K562 (cell line): ENCODE data around the gene LCN12. TPM values are rescaled to one million over a fixed set of nuclear protein-coding genes. Genes with fewer than 3 reads are reported as not detected.

Source experiments
- ATAC-seq: fragments of 200-7000 bp; cut with Tn5 transposase; 3 replicates; pipeline ENCODE4 v1.9.1; 2020; ENCODE audit warnings: moderate library complexity
- BruUV-seq: library from RNA; stranded (reverse); fragments of 400-500 nt; replicated peaks from 2 replicates; lab custom pipeline; 2021; lab: Mats Ljungman, UMichigan
- CTCF ChIA-PET: fragments of 300-600 bp; formaldehyde crosslinking; extraction: SDS; loops from one replicate; lab custom pipeline; 2021; ENCODE audit warnings: low intra/inter-chr PET ratio; lab: Yijun Ruan, JAX
- POLR2A ChIA-PET: fragments of 300-600, 350-650 bp; sonication (Branson Sonifier 250); formaldehyde crosslinking; extraction: SDS; loops from one replicate; lab custom pipeline; 2021; ENCODE audit warnings: antibody characterized with exemption, inconsistent platforms; lab: Yijun Ruan, JAX
- DNase-seq, 4 experiments: peaks; one replicate each; pipeline versions ENCODE4 v3.0.0 to v3.0.0-alpha.2; 2011 to 2018; ENCODE audit warnings: low spot score in 3 of 4, mixed read lengths in 3 of 4; ENCODE audit errors: extremely low read depth in 1 of 4
- FAIRE-seq: peaks from 2 replicates; lab custom pipeline; 2011; peaks lifted over from hg19 to GRCh38; lab: Jason Lieb, UNC
- H2AFZ ChIP-seq: 2 replicates; pipeline ENCODE4 v1.6.0; 2011; ENCODE audit warnings: low read depth, low read length, control low read depth, inconsistent platforms
- H3K27ac ChIP-seq: fragments of 200-600 bp; 3 replicates; pipeline ENCODE4 v1.8.0; 2011; ENCODE audit warnings: low read depth, mild to moderate bottlenecking, control low read depth, inconsistent platforms, low read length, moderate library complexity, mixed read lengths; ENCODE audit errors: extremely low read depth
- H3K27me3 ChIP-seq, 2 experiments: fragments of 300-600 bp in 1 of 2; 2 replicates in 1 of 2; 3 replicates in 1 of 2; pipeline versions ENCODE4 v1.6.0 to v1.8.0; 2011; ENCODE audit warnings: inconsistent platforms in 2 of 2, low read length in 2 of 2, mild to moderate bottlenecking in 1 of 2, mixed read lengths in 1 of 2, moderate library complexity in 1 of 2; ENCODE audit not compliant: control insufficient read depth in 2 of 2, insufficient read depth in 2 of 2
- H3K36me3 ChIP-seq: fragments of 300-600 bp; 3 replicates; pipeline ENCODE4 v1.8.0; 2011; ENCODE audit warnings: mild to moderate bottlenecking, low read length, inconsistent platforms; ENCODE audit not compliant: control insufficient read depth, insufficient read depth
- H3K4me1 ChIP-seq, 2 experiments: fragments of 200-600 bp in 1 of 2; replicated peaks in 1 of 2; 2 replicates in 1 of 2; 3 replicates in 1 of 2; pipeline versions ENCODE4 v1.5.1 to v1.8.0; 2011; ENCODE audit warnings: inconsistent platforms in 2 of 2, low read length in 2 of 2, mild to moderate bottlenecking in 1 of 2, mixed read lengths in 1 of 2, moderate library complexity in 1 of 2; ENCODE audit not compliant: control insufficient read depth in 2 of 2, insufficient read depth in 2 of 2
- H3K4me2 ChIP-seq: 2 replicates; pipeline ENCODE4 v1.6.1; 2011; ENCODE audit warnings: low read length, control low read depth, inconsistent platforms, mixed read lengths; ENCODE audit not compliant: insufficient read depth
- H3K4me3 ChIP-seq: fragments of 200-600 bp; sonication (generic), shearing (Covaris generic); 2 replicates; pipeline ENCODE4 v1.5.1; 2016; ENCODE audit warnings: control low read depth, inconsistent platforms
- H3K79me2 ChIP-seq: fragments of 200-600 bp; 3 replicates; pipeline ENCODE4 v1.8.0; 2011; ENCODE audit warnings: low read length, inconsistent platforms; ENCODE audit not compliant: control insufficient read depth, insufficient read depth
- H3K9ac ChIP-seq, 2 experiments: 2 replicates each; pipeline versions ENCODE4 v1.6.0 to v1.6.1; 2011; ENCODE audit warnings: low read depth in 2 of 2, low read length in 2 of 2, control low read depth in 1 of 2, inconsistent platforms in 1 of 2, mild to moderate bottlenecking in 1 of 2, mixed read lengths in 1 of 2; ENCODE audit not compliant: insufficient read depth in 1 of 2
- H3K9me1 ChIP-seq: one replicate; pipeline ENCODE4 v1.6.0; 2011; ENCODE audit warnings: inconsistent platforms, mild to moderate bottlenecking, low read length, moderate library complexity; ENCODE audit not compliant: control insufficient read depth, insufficient read depth
- H3K9me3 ChIP-seq: replicated peaks from 2 replicates; pipeline ENCODE4 v1.5.1; 2011; ENCODE audit warnings: low read depth, low read length, inconsistent platforms; ENCODE audit not compliant: control insufficient read depth, insufficient read depth
- H4K20me1 ChIP-seq: replicated peaks from 2 replicates; pipeline ENCODE4 v1.6.1; 2011; ENCODE audit warnings: low read length, inconsistent platforms, mixed read lengths; ENCODE audit not compliant: control insufficient read depth, insufficient read depth
- ARID1B ChIP-seq: fragments of 450-650 bp; IDR thresholded peaks from 2 replicates; pipeline ENCODE4 v1.6.1; 2016; ENCODE audit warnings: antibody characterized with exemption, mild to moderate bottlenecking, inconsistent platforms
- BRD4 ChIP-seq: fragments of 200-600 bp; sonication (generic); IDR thresholded peaks from 2 replicates; pipeline ENCODE4 v1.6.1; 2017; ENCODE audit warnings: inconsistent platforms
- FOXJ3 ChIP-seq: sonication (generic); formaldehyde crosslinking; IDR thresholded peaks from 2 replicates; pipeline ENCODE4 v1.4.0; 2020; ENCODE audit warnings: mild to moderate bottlenecking, missing genetic modification reagents
- TFAP4 ChIP-seq: sonication (generic); formaldehyde crosslinking; IDR thresholded peaks from 2 replicates; pipeline ENCODE4 v1.8.0; 2022; ENCODE audit warnings: missing genetic modification reagents, mild to moderate bottlenecking, moderate library complexity, borderline replicate concordance
- VEZF1 ChIP-seq: fragments of 200-800 bp; sonication (Bioruptor generic); IDR thresholded peaks from 2 replicates; pipeline ENCODE4 v1.6.1; 2017; ENCODE audit warnings: missing genetic modification characterization, missing compliant biosample characterization
- ZBTB7A ChIP-seq: IDR thresholded peaks from 2 replicates; pipeline ENCODE4 v1.6.1; 2011; ENCODE audit warnings: low read depth, mild to moderate bottlenecking, low read length, moderate library complexity, borderline replicate concordance; ENCODE audit not compliant: control insufficient read depth
- ZC3H8 ChIP-seq: fragments of 450-650 bp; IDR thresholded peaks from 2 replicates; pipeline ENCODE4 v1.6.1; 2017
- WGBS: fragments of 100-300 bp; shearing (Covaris generic); methylation state at CpG from one replicate; pipeline ENCODE4 v1.1.6; 2016; ENCODE audit warnings: low coverage, mixed read lengths; ENCODE audit not compliant: insufficient coverage; ENCODE audit errors: missing lambda C conversion rate; 5-methylcytosine and 5-hydroxymethylcytosine counted together
- in situ Hi-C: fragments of 300-500 bp; cut with MboI; formaldehyde crosslinking; loops from 4 replicates; pipeline ENCODE4 v1.15.0; 2018; ENCODE audit warnings: inconsistent platforms, mixed read lengths
- intact Hi-C: fragments of 100-400 bp; cut with micrococcal nuclease; formaldehyde crosslinking; loops from 2 replicates; pipeline ENCODE4 v1.14.2; 2022
- polyA plus RNA-seq, 8 experiments: library from polyadenylated mRNA; depleted of rRNA in 4 of 8; stranded (reverse) in 5 of 8; unstranded in 3 of 8; fragments of >200 nt; fragmentation: Nextera tagmentation in 2 of 8; fragmentation: Illumina TruSeq in 1 of 8; extraction: Ambion mirVana in 2 of 8; extraction: Trizol in 1 of 8; gene quantifications; 2 replicates each; pipeline versions ENCODE4 v1.2.1 to v1.2.3, GENCODE V29; 2011 to 2014; ENCODE audit warnings: inconsistent platforms in 1 of 8, missing spikeins in 1 of 8
- total RNA-seq, 7 experiments: library from RNA; depleted of rRNA in 6 of 7; stranded (reverse); fragments of >200 nt in 6 of 7; fragmentation: Illumina TruSeq in 2 of 7; extraction: Trizol in 2 of 7; gene quantifications; 2 replicates each; pipeline versions ENCODE4 v1.2.1 to v1.2.3, GENCODE V29; 2011 to 2021; ENCODE audit warnings: low replicate concordance in 1 of 7

The LCN12 gene
- total and polyA plus RNA-seq, 9 of the 15 experiments (the other 6 are each of a cell fraction or from before 2014, with no cell fraction given): 0.05 TPM; not detected in 8

GRCh38 chr9:136961279-136962065 is 9.4 kb downstream of the LCN12 start:
- DNase-seq (no peak), FAIRE-seq (no peak)

More at GRCh38 chr9:136961279-136962065, 9.4 kb downstream of the LCN12 start:
- Histone ChIP-seq H3K36me3 (no peaks in the 10 kb centered on the region), H3K9me1 (no peaks in the 10 kb centered on the region), H3K9me3 (no peaks in the 10 kb centered on the region), H4K20me1 (no peaks in the 10 kb centered on the region), H3K9ac (peak overlapping the region in 1 of 2 experiments; percentile 74; a peak in 2 of 4 replicates), H3K27me3 (no peaks in the 10 kb centered on the region), H3K4me1 (peaks cover 26 to 77% of the 10 kb centered on the region in 2 experiments; a peak in 4 of 5 replicates), H3K27ac (no peak overlapping the region), H2AFZ (no peak overlapping the region), H3K79me2 (no peaks in the 10 kb centered on the region), H3K4me3 (no peak overlapping the region), H3K4me2 (no peak overlapping the region)
- 65% methylated on average over 18 of the region's 23 CpGs for WGBS
- intact Hi-C loops: no loop called here
- no peak for ATAC-seq
- CTCF ChIA-PET: interaction anchor here (0.6 kb wide), 1 partner anchor 84 kb away, joined by 3 read pairs; the partner anchor contains the start of gene NPDC1
- POLR2A ChIA-PET: interaction anchor here (1.1 kb wide), 1 partner anchor 8 kb away, joined by 3 read pairs; no protein-coding TSS in a partner anchor
- no TSS peak for BruUV-seq
- TF ChIP-seq ZBTB7A (peak; percentile 32; the same call in 1 of the 2 replicates), VEZF1 (no peak), ZC3H8 (no peak), FOXJ3 (CRISPR knock-in tag) (no peak), BRD4 (no peak), ARID1B (no peak), TFAP4 (peak; percentile 22; the same call in 1 of the 2 replicates)
- in situ Hi-C loops: no loop called here
